Osteoblast (primary cell): ENCODE data around the gene CLEC18A. TPM values are rescaled to one million over a fixed set of nuclear protein-coding genes. Genes with fewer than 3 reads are reported as not detected.

ENCODE experiments used
- DNase-seq: peaks from one replicate; pipeline ENCODE4 v3.0.0; 2011; ENCODE audit warnings: low spot score, mixed read lengths; ENCODE audit not compliant: insufficient read length; ENCODE audit errors: missing footprints
- H2AFZ ChIP-seq: 2 replicates; pipeline ENCODE4 v1.6.0; 2011; ENCODE audit warnings: mild to moderate bottlenecking, low read length
- H3K27ac ChIP-seq: 2 replicates; pipeline ENCODE4 v1.5.1; 2011; ENCODE audit warnings: mild to moderate bottlenecking, low read depth, low read length, moderate library complexity
- H3K27me3 ChIP-seq: 2 replicates; pipeline ENCODE4 v1.6.0; 2012; ENCODE audit warnings: mild to moderate bottlenecking, control low read depth, inconsistent platforms, low read length, moderate library complexity; ENCODE audit not compliant: insufficient read depth
- H3K36me3 ChIP-seq: 2 replicates; pipeline ENCODE4 v1.5.1; 2011; ENCODE audit warnings: mild to moderate bottlenecking, low read length, control low read depth, moderate library complexity; ENCODE audit not compliant: insufficient read depth
- H3K4me1 ChIP-seq: 2 replicates; pipeline ENCODE4 v1.5.1; 2011; ENCODE audit warnings: mild to moderate bottlenecking, low read length, control low read depth, moderate library complexity; ENCODE audit not compliant: insufficient read depth
- H3K4me2 ChIP-seq: 2 replicates; pipeline ENCODE4 v1.6.0; 2011; ENCODE audit warnings: mild to moderate bottlenecking, low read length; ENCODE audit not compliant: insufficient read depth
- H3K4me3 ChIP-seq: fragments of 200-600 bp; sonication (generic); 3 replicates; pipeline ENCODE4 v1.5.1; 2012; ENCODE audit warnings: mild to moderate bottlenecking, low read length, inconsistent platforms; ENCODE audit not compliant: insufficient read depth
- H3K79me2 ChIP-seq: 2 replicates; pipeline ENCODE4 v1.6.0; 2012; ENCODE audit warnings: mild to moderate bottlenecking, low read length, control low read depth, inconsistent platforms; ENCODE audit not compliant: insufficient read depth
- H3K9me3 ChIP-seq: 2 replicates; pipeline ENCODE4 v1.5.1; 2011; ENCODE audit warnings: low read depth, low read length, control low read depth
- H4K20me1 ChIP-seq: 2 replicates; pipeline ENCODE4 v1.6.0; 2012; ENCODE audit warnings: mild to moderate bottlenecking, low read length, control low read depth; ENCODE audit not compliant: insufficient read depth
- total RNA-seq: library from RNA; depleted of rRNA; stranded (reverse); fragments of >200 nt; gene quantifications from 2 replicates; pipeline ENCODE4 v1.2.3, GENCODE V29; 2012
- TF ChIP-seq, protein P1 (sequence below): IDR thresholded peaks from 2 replicates; pipeline ENCODE4 v1.5.1; 2011; ENCODE audit warnings: mild to moderate bottlenecking, low read depth, low read length, moderate library complexity; ENCODE audit errors: extremely low read depth

The CLEC18A gene
- total RNA-seq, 1 donor, result 1.1 TPM

DNA sequence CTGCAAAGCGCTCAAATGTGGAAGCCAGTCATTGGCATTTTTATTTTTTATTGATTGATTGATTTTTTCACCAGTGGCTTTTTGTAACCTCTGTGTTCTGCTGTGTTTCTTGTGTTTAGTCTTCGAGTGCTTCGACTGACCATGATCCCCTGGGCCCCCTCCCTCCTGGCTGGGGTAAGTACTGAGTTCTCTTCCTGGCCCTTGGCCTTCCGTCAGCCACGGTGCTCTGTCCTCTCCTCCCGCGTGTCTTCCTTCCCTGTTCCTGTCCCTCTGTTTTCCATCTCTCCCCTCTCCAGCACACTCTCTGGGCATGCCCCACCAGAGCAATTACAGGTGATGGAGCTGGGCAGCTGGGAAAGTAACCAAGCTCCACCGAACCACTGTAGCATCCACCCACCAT is 25.8 kb upstream of the CLEC18A start:
- peak overlapping the region; percentile 70 for H2AFZ ChIP-seq
- peaks cover 49% of the 10 kb centered on the region for H3K79me2 ChIP-seq
- peaks cover 76% of the 10 kb centered on the region for H3K4me1 ChIP-seq
- H3K27me3 ChIP-seq, result no peaks in the 10 kb centered on the region
- H4K20me1 ChIP-seq, result peaks cover 4% of the 10 kb centered on the region
- TF ChIP-seq, protein P1, sequence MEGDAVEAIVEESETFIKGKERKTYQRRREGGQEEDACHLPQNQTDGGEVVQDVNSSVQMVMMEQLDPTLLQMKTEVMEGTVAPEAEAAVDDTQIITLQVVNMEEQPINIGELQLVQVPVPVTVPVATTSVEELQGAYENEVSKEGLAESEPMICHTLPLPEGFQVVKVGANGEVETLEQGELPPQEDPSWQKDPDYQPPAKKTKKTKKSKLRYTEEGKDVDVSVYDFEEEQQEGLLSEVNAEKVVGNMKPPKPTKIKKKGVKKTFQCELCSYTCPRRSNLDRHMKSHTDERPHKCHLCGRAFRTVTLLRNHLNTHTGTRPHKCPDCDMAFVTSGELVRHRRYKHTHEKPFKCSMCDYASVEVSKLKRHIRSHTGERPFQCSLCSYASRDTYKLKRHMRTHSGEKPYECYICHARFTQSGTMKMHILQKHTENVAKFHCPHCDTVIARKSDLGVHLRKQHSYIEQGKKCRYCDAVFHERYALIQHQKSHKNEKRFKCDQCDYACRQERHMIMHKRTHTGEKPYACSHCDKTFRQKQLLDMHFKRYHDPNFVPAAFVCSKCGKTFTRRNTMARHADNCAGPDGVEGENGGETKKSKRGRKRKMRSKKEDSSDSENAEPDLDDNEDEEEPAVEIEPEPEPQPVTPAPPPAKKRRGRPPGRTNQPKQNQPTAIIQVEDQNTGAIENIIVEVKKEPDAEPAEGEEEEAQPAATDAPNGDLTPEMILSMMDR, result no peak
- H3K4me3 ChIP-seq, result peak overlapping the region; percentile 65
- peak overlapping the region; percentile 98 for H3K27ac ChIP-seq
- no peaks in the 10 kb centered on the region for H3K9me3 ChIP-seq
- peak overlapping the region; percentile 80 for H3K4me2 ChIP-seq
- DNase-seq, result peak; percentile 73
- H3K36me3 ChIP-seq, result peaks cover 24% of the 10 kb centered on the region

DNA sequence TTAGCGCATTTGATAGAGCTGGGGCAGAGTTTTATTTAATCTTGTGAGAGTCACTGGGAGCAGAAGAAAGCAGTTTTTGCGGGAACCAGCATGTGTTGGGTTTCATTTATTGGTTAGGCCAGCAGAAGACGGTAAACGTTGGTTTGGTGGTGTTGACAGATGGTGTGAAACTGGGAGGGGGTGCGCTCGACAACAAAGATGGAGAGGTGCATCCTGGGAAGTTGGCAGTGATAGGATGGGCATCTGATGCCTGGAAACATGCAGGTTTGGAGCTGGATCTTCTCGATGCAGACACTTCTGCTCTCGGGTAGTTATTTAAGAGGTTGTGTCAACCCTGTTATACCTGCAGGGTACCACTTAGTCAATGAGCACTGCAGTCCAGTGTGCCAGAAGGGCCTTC is 24.9 kb upstream of the CLEC18A start:
- no peak for DNase-seq
- H3K36me3 ChIP-seq, result peaks cover 34% of the 10 kb centered on the region
- peak overlapping the region; percentile 65 for H3K4me3 ChIP-seq
- H3K4me2 ChIP-seq, result peak overlapping the region; percentile 80
- peaks cover 52% of the 10 kb centered on the region for H3K79me2 ChIP-seq
- H3K27ac ChIP-seq, result peak overlapping the region; percentile 98
- peaks cover 67% of the 10 kb centered on the region for H3K4me1 ChIP-seq
- H3K27me3 ChIP-seq, result no peaks in the 10 kb centered on the region
- H2AFZ ChIP-seq, result no peak overlapping the region
- H3K9me3 ChIP-seq, result no peaks in the 10 kb centered on the region
- H4K20me1 ChIP-seq, result peaks cover 4% of the 10 kb centered on the region
- TF ChIP-seq, protein P1, result no peak

DNA sequence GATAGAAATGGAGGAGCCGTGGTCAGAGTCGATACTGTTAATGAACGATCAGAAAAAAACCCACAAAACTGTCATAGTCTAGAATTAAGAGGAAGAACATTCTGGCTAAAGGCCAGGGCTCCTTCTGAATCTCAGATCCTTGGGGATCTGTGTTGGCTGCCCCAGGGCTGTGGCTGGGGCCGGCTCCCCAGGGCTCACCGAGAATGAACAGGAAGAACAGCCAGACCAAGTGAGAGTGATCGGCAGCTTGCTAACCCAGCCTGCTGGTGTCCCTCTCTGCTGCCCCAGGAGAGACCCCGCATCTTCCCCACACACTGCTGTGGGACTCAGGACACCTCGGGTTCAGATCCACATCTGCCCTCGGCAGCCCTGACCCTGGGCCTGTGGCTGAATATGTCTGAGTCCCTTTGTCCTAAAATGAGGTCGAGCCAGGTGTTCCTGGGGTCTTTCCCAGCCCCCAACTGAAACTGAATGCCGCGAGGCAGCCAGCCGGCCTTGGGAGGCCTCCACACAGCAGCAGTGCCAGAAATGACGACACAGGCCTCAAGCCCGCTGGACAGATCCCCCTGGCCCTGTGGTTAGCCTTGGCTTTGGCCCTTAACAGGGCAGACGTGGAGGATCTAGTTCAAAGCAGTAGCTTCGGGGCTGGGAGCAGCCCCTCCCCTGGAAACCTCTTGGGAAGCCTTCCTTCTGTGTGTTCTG is 23.9 kb upstream of the CLEC18A start:
- Histone ChIP-seq H3K27me3 (no peaks in the 10 kb centered on the region), H3K9me3 (no peaks in the 10 kb centered on the region), H3K36me3 (peaks cover 43% of the 10 kb centered on the region), H3K79me2 (peaks cover 52% of the 10 kb centered on the region), H3K27ac (peak overlapping the region; percentile 98), H3K4me2 (peak overlapping the region; percentile 80), H2AFZ (peak overlapping the region; percentile 11), H4K20me1 (peaks cover 4% of the 10 kb centered on the region), H3K4me3 (peak overlapping the region; percentile 65), H3K4me1 (peaks cover 60% of the 10 kb centered on the region)
- TF ChIP-seq, protein P1, result no peak
- DNase-seq, result peak; percentile 96

DNA sequence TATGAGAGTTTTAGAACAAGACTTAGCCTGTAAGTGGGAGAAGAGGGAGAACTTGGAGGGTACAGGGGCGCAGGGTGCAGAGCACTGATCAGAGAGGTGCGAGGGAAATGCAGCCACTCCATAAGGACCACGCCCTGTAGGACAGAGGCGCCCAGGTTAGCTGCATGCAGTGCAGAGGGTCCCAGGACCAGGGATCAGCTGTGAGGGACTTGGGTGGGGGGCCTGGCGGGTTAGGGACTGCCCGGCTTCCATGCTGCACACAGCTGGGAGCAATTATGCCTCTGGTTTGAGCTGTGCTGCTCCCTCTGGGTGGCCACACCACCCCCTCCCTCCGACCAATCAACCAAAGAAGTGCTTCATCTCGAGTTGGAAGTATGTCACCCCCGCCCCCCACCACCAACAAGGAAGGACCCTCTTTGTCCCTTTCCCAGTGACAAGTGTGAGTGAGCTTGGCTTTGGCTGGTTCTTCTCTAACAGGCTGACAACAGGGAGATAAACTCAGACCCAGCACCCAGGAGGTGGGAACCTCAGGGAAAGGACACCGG is 22.2 kb upstream of the CLEC18A start:
- Histone ChIP-seq H3K36me3 (peaks cover 60% of the 10 kb centered on the region), H3K4me2 (peak overlapping the region; percentile 80), H3K4me3 (no peak overlapping the region), H3K4me1 (peaks cover 50% of the 10 kb centered on the region), H3K9me3 (no peaks in the 10 kb centered on the region), H3K79me2 (peaks cover 54% of the 10 kb centered on the region), H3K27me3 (no peaks in the 10 kb centered on the region), H2AFZ (no peak overlapping the region), H4K20me1 (peaks cover 4% of the 10 kb centered on the region), H3K27ac (peak overlapping the region; percentile 98)
- TF ChIP-seq, protein P1, result no peak
- no peak for DNase-seq
